ENCODE measurements around the gene AGAP1.

DNA sequence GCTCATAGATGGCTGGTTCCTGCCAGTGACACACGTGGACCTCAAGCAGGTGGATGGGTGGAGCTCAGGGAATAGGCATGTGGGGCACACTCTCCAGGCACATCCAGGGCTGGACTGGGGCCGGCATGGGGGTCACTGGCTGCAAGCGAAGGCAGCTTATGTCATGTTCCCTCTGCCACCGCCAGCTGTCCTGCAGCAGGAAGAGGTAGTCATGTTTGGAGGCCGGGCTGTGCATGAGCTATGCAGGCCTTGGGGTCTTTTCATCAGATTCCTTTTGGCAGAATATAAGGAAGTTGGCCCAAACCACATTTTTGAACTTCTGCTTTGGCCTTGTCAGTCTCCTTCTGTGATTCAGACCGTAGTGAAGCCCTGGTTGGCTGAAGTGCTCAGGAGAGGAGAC is 61.5 kb downstream of the AGAP1 start:
- TF ChIP-seq, protein P1, sequence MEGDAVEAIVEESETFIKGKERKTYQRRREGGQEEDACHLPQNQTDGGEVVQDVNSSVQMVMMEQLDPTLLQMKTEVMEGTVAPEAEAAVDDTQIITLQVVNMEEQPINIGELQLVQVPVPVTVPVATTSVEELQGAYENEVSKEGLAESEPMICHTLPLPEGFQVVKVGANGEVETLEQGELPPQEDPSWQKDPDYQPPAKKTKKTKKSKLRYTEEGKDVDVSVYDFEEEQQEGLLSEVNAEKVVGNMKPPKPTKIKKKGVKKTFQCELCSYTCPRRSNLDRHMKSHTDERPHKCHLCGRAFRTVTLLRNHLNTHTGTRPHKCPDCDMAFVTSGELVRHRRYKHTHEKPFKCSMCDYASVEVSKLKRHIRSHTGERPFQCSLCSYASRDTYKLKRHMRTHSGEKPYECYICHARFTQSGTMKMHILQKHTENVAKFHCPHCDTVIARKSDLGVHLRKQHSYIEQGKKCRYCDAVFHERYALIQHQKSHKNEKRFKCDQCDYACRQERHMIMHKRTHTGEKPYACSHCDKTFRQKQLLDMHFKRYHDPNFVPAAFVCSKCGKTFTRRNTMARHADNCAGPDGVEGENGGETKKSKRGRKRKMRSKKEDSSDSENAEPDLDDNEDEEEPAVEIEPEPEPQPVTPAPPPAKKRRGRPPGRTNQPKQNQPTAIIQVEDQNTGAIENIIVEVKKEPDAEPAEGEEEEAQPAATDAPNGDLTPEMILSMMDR (IDR thresholded peaks at IDR 0.05), result no peak
- TF ChIP-seq POLR2A (IDR thresholded peaks at IDR 0.05), result no peak
